HEK293 (cell line): Measurements from ENCODE around the gene IGIP.

Experiments
- CTCF ChIA-PET: fragments of 350-600 bp; formaldehyde crosslinking; extraction: SDS; loops from one replicate; lab custom pipeline; 2021; ENCODE audit warnings: antibody characterized with exemption; lab: Yijun Ruan, JAX
- POLR2A ChIA-PET: fragments of 300-600 bp; formaldehyde crosslinking; extraction: SDS; loops from one replicate; lab custom pipeline; 2020; ENCODE audit warnings: antibody characterized with exemption, inconsistent platforms; lab: Yijun Ruan, JAX
- H3K27ac ChIP-seq: fragments of 200-500 bp; sonication (Bioruptor generic); 2 replicates; pipeline ENCODE4 v1.5.1; 2014; ENCODE audit warnings: low read depth, low read length, control low read depth, inconsistent platforms; ENCODE audit errors: extremely low read depth
- H3K36me3 ChIP-seq, 2 experiments: fragments of 200-500 bp in 1 of 2; sonication (Bioruptor generic) in 1 of 2; 1 replicate in 1 of 2; 2 replicates in 1 of 2; pipeline ENCODE4 v1.5.1; 2014 to 2017; ENCODE audit warnings: inconsistent platforms in 2 of 2, low read length in 2 of 2; ENCODE audit not compliant: control insufficient read depth in 2 of 2, insufficient read depth in 1 of 2
- H3K4me1 ChIP-seq: fragments of 200-500 bp; sonication (Bioruptor generic); 2 replicates; pipeline ENCODE4 v1.5.1; 2014; ENCODE audit warnings: mild to moderate bottlenecking, low read length, inconsistent platforms; ENCODE audit not compliant: control insufficient read depth, insufficient read depth
- H3K4me3 ChIP-seq: 2 replicates; pipeline ENCODE4 v1.5.1; 2011; ENCODE audit warnings: low read depth, mild to moderate bottlenecking, control low read depth, low read length, moderate library complexity
- H3K9me3 ChIP-seq: fragments of 200-500 bp; sonication (Bioruptor generic); 2 replicates; pipeline ENCODE4 v1.5.1; 2014; ENCODE audit warnings: low read depth, low read length, inconsistent platforms; ENCODE audit not compliant: control insufficient read depth, insufficient read depth
- GLIS1 ChIP-seq: fragments of 450-650 bp; formaldehyde crosslinking; IDR thresholded peaks from 2 replicates; pipeline ENCODE4 v1.5.1; 2016; ENCODE audit warnings: missing biosample characterization, missing genetic modification characterization
- HOXA7 ChIP-seq: sonication (generic); formaldehyde crosslinking; IDR thresholded peaks from 2 replicates; pipeline ENCODE4 v1.8.1; 2022; ENCODE audit warnings: missing genetic modification reagents, borderline replicate concordance
- IKZF3 ChIP-seq: fragments of 450-650 bp; IDR thresholded peaks from 2 replicates; pipeline ENCODE4 v1.5.0; 2018; ENCODE audit warnings: missing biosample characterization, mild to moderate bottlenecking, missing genetic modification characterization, moderate library complexity
- SCRT2 ChIP-seq: fragments of 450-650 bp; formaldehyde crosslinking; IDR thresholded peaks from 2 replicates; pipeline ENCODE4 v1.5.1; 2016; ENCODE audit warnings: missing biosample characterization, missing genetic modification characterization
- SP2 ChIP-seq: fragments of 450-650 bp; formaldehyde crosslinking; IDR thresholded peaks from 2 replicates; pipeline ENCODE4 v1.5.1; 2016; ENCODE audit warnings: missing biosample characterization, missing genetic modification characterization
- ZBTB44 ChIP-seq: fragments of 450-650 bp; IDR thresholded peaks from 2 replicates; pipeline ENCODE4 v1.5.1; 2018; ENCODE audit warnings: missing biosample characterization, mild to moderate bottlenecking, missing genetic modification characterization
- ZBTB6 ChIP-seq: fragments of 450-650 bp; formaldehyde crosslinking; IDR thresholded peaks from 2 replicates; pipeline ENCODE4 v1.5.1; 2017; ENCODE audit warnings: missing biosample characterization, missing genetic modification characterization
- ZIC2 ChIP-seq: fragments of 450-650 bp; formaldehyde crosslinking; IDR thresholded peaks from 2 replicates; pipeline ENCODE4 v1.5.1; 2016; ENCODE audit warnings: missing biosample characterization, missing genetic modification characterization
- ZNF10 ChIP-seq: fragments of 450-650 bp; formaldehyde crosslinking; IDR thresholded peaks from 2 replicates; pipeline ENCODE4 v1.5.1; 2017; ENCODE audit warnings: missing biosample characterization, missing genetic modification characterization
- ZNF23 ChIP-seq: fragments of 450-650 bp; formaldehyde crosslinking; IDR thresholded peaks from 2 replicates; pipeline ENCODE4 v1.5.1; 2016; ENCODE audit warnings: missing biosample characterization, missing genetic modification characterization, borderline replicate concordance
- ZNF274 ChIP-seq, 2 experiments: fragments of 200-500 bp in 1 of 2; fragments of 450-650 bp in 1 of 2; sonication (Bioruptor generic) in 1 of 2; formaldehyde crosslinking in 1 of 2; IDR thresholded peaks; 2 replicates each; pipeline versions ENCODE4 v1.5.1 to v1.6.1; 2014 to 2016; ENCODE audit warnings: borderline replicate concordance in 1 of 2, inconsistent platforms in 1 of 2, low read length in 1 of 2, missing biosample characterization in 1 of 2, missing genetic modification characterization in 1 of 2
- ZNF600 ChIP-seq: fragments of 450-650 bp; formaldehyde crosslinking; IDR thresholded peaks from 2 replicates; pipeline ENCODE4 v1.5.1; 2016; ENCODE audit warnings: missing biosample characterization, missing genetic modification characterization
- ZNF692 ChIP-seq: fragments of 450-650 bp; formaldehyde crosslinking; IDR thresholded peaks from 2 replicates; pipeline ENCODE4 v1.5.1; 2016; ENCODE audit warnings: missing biosample characterization, missing genetic modification characterization
- ZNF76 ChIP-seq: fragments of 450-650 bp; formaldehyde crosslinking; IDR thresholded peaks from 2 replicates; pipeline ENCODE4; 2016; ENCODE audit warnings: low read depth, missing biosample characterization, missing genetic modification characterization, borderline replicate concordance
- ZNF792 ChIP-seq: fragments of 450-650 bp; formaldehyde crosslinking; IDR thresholded peaks from 2 replicates; pipeline ENCODE4 v1.5.1; 2016; ENCODE audit warnings: missing biosample characterization, missing genetic modification characterization
- ZNF830 ChIP-seq: fragments of 450-650 bp; IDR thresholded peaks from 2 replicates; pipeline ENCODE4 v1.5.0; 2018; ENCODE audit warnings: missing biosample characterization, missing genetic modification characterization, low read depth, mild to moderate bottlenecking, moderate library complexity

IGIP gene

GRCh38 chr5:140148508-140148907 lies 22.8 kb downstream of the IGIP start (continued):
- TF ChIP-seq SP2 (tag by site-specific recombination) (peak; percentile 68), ZBTB6 (tag by site-specific recombination) (no peak), ZNF600 (no peak), ZNF792 (tag by site-specific recombination) (no peak), ZBTB44 (tag by site-specific recombination) (no peak), ZNF76 (tag by site-specific recombination) (no peak), SCRT2 (tag by site-specific recombination) (peak; percentile 29; the same call in 1 of the 2 replicates)
- TF ChIP-seq, all 188 proteins: peak for 4

GRCh38 chr5:140150201-140150600 lies 24.5 kb downstream of the IGIP start:
- Histone ChIP-seq H3K4me3 (no peak overlapping the region), H3K27ac (no peak overlapping the region), H3K36me3 (no peaks in the 10 kb centered on the region), H3K9me3 (no peaks in the 10 kb centered on the region), H3K4me1 (no peaks in the 10 kb centered on the region; the same call in 1 of the 2 replicates)
- ChIA-PET CTCF (interaction anchor here (0.6 to 10.4 kb wide), 5 partner anchors 9 to 384 kb away, joined by 3 to 109 read pairs (median 3); no protein-coding TSS in a partner anchor), POLR2A (interaction anchor here (0.5 kb wide), 1 partner anchor 172 kb away, joined by 5 read pairs; no protein-coding TSS in a partner anchor)
- peak; percentile 21; the same call in 1 of the 2 replicates for TF ChIP-seq GLIS1 (tag by site-specific recombination)
- no peak for TF ChIP-seq ZNF274 (IDR thresholded peaks at IDR 0.05; ENCODE audit: low read length)
- no peak for TF ChIP-seq ZNF274 (tag by site-specific recombination; IDR thresholded peaks at IDR 0.05; ENCODE audit: borderline replicate concordance)

- H3K27ac ChIP-seq, result no peak overlapping the region
- CTCF ChIA-PET, result interaction anchor here (0.6 to 10.4 kb wide), 7 partner anchors 6 to 1387 kb away, joined by 3 to 109 read pairs (median 5); no protein-coding TSS in a partner anchor
- no peak for TF ChIP-seq ZNF692
- TF ChIP-seq HOXA7, result no peak
- TF ChIP-seq IKZF3 (tag by site-specific recombination), result no peak
- 0 out of 2 replicates have a peak, but pooled peaks have one; percentile 6 for TF ChIP-seq ZIC2
- TF ChIP-seq ZNF830 (tag by site-specific recombination), result no peak
- TF ChIP-seq ZNF23 (tag by site-specific recombination), result no peak
- TF ChIP-seq ZNF10 (tag by site-specific recombination), result 0 out of 2 replicates have a peak, but pooled peaks have one; percentile 47
- no peak overlapping the region for H3K4me3 ChIP-seq
- no peaks in the 10 kb centered on the region for H3K36me3 ChIP-seq
- H3K4me1 ChIP-seq, result no peaks in the 10 kb centered on the region; the same call in 1 of the 2 replicates
- POLR2A ChIA-PET, result no interaction called here
- no peaks in the 10 kb centered on the region for H3K9me3 ChIP-seq
Measured at GRCh38 chr5:140151144-140152021, 25.6 kb downstream of the IGIP start.
